ENCODE measurements around the gene TINAG. TPM values are rescaled to one million over a fixed set of nuclear protein-coding genes. Genes with fewer than 3 reads are reported as not detected.

The TINAG gene
- total and polyA plus RNA-seq, 12 donors: not detected

- no peak for TF ChIP-seq CTCF (IDR thresholded peaks at IDR 0.05)
- no peak for TF ChIP-seq POLR2A (IDR thresholded peaks at IDR 0.05)
- H3K4me3 ChIP-seq: no peak overlapping the region
- H3K9me3 ChIP-seq (replicated peaks in 1 of 3): no peaks in the 10 kb centered on the region
- no peak for DNase-seq
- no peaks in the 10 kb centered on the region for H3K27me3 ChIP-seq
- H3K36me3 ChIP-seq (replicated peaks in 1 of 2): no peaks in the 10 kb centered on the region
- no peak overlapping the region for H3K27ac ChIP-seq
- intact Hi-C loops (cut with DNase I): no loop called here
- no peaks in the 10 kb centered on the region for H3K4me1 ChIP-seq (replicated peaks in 1 of 2)
These were observed 22.1 kb upstream of the TINAG start for GRCh38 chr6:54286141-54286540.

GRCh38 chr6:54288474-54288873 is 19.8 kb upstream of the TINAG start:
- intact Hi-C loops (cut with DNase I): no loop called here

GRCh38 chr6:54289426-54289825 is 18.8 kb upstream of the TINAG start:
- H3K9me3 ChIP-seq (replicated peaks in 1 of 3): no peaks in the 10 kb centered on the region

More at GRCh38 chr6:54288474-54288873, 19.8 kb upstream of the TINAG start:
- 77 to 80% (median 78%) methylated on average over 2 of the region's 2 CpGs for whole genome bisulfite sequencing, 4 donors
- H3K9me3 ChIP-seq (replicated peaks in 1 of 3): no peaks in the 10 kb centered on the region
- H3K27me3 ChIP-seq: no peaks in the 10 kb centered on the region
- no peaks in the 10 kb centered on the region for H3K4me1 ChIP-seq (replicated peaks in 1 of 2)
- no peaks in the 10 kb centered on the region for H3K36me3 ChIP-seq (replicated peaks in 1 of 2)
- H3K27ac ChIP-seq: no peak overlapping the region
- no peak overlapping the region for H3K4me3 ChIP-seq
- no peak for TF ChIP-seq POLR2A (IDR thresholded peaks at IDR 0.05)
- TF ChIP-seq CTCF (IDR thresholded peaks at IDR 0.05): no peak
- DNase-seq: no peak

GRCh38 chr6:54291146-54291545 is 17.1 kb upstream of the TINAG start:
- TF ChIP-seq CTCF (IDR thresholded peaks at IDR 0.05): no peak
- TF ChIP-seq POLR2A (IDR thresholded peaks at IDR 0.05): no peak
- no peak overlapping the region for H3K4me3 ChIP-seq
- intact Hi-C loops (cut with DNase I): no loop called here
- DNase-seq: no peak
- WGBS, 4 donors: 53 to 56% (median 55%) methylated on average over 2 of the region's 2 CpGs
- H3K36me3 ChIP-seq (replicated peaks in 1 of 2): no peaks in the 10 kb centered on the region
- H3K27ac ChIP-seq: no peak overlapping the region
- H3K27me3 ChIP-seq: no peaks in the 10 kb centered on the region
- no peaks in the 10 kb centered on the region for H3K9me3 ChIP-seq (replicated peaks in 1 of 3)
- H3K4me1 ChIP-seq (replicated peaks in 1 of 2): no peaks in the 10 kb centered on the region

More at GRCh38 chr6:54289426-54289825, 18.8 kb upstream of the TINAG start:
- intact Hi-C loops (cut with DNase I): no loop called here
- Histone ChIP-seq H3K4me1 (replicated peaks in 1 of 2) (no peaks in the 10 kb centered on the region), H3K36me3 (replicated peaks in 1 of 2) (no peaks in the 10 kb centered on the region), H3K27ac (no peak overlapping the region), H3K27me3 (no peaks in the 10 kb centered on the region), H3K4me3 (no peak overlapping the region)
- no peak for TF ChIP-seq POLR2A (IDR thresholded peaks at IDR 0.05)
- TF ChIP-seq CTCF (IDR thresholded peaks at IDR 0.05): no peak
- DNase-seq: no peak
- 81 to 92% (median 83%) methylated on average over 4 of the region's 4 CpGs for WGBS, 4 donors

Data from adrenal gland (tissue), 12 donors.